ENCODE data around the gene C4B.
"Not testable (repeated sequence)": the region's sequence is repeated elsewhere in the genome, so short reads cannot be mapped to it uniquely, and the experiment has no call there.

Gene C4B

DNA sequence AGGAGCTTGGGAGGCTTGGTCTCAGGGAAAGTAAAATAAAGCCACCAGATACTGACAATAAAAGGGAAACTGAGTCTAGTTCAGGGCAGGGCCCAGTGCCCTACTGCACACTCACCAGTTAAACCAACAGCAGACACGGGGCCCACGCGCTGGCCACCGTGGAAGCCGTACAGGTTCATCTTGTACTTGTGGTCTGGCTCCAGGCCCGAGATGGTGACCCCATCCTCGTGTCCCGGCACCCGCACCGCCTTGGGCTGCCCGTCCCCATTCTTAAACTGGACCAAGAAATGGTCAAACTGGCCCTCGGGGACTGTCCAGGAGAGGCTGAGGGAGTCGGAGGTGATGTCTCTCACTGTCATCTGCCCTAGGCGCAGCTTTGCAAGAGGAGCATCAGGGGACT, 50.1 kb downstream of the C4B start:
- no peaks in the 10 kb centered on the region for H3K36me3 ChIP-seq (ENCODE audit: insufficient read depth)
- H3K27ac ChIP-seq: no peak overlapping the region

DNA sequence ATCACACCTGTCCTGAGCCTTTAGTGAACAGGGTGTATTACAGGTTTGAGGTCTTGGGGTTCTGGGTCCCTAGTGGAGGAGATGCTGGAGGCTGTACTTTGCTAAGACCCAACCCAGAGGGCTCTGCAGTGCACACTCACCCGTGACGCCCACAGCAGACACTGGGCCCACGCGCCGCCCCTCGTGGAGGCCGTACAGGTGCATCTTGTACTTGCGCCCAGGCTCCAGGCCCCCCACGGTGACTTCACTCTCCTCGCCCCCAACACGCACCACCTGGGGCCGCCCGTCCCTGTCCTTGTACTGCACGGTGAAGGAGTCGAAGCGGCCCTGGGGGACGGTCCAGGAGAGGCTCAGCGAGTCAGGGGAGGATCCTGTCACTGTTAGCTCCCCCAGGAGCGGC, 52.9 kb downstream of the C4B start:
- not testable (repeated sequence) for H3K4me2 ChIP-seq; H2AFZ ChIP-seq (ENCODE audit: low read depth); H4K20me1 ChIP-seq (ENCODE audit: insufficient read depth); H3K79me2 ChIP-seq (ENCODE audit: insufficient read depth, low read depth); H3K9ac ChIP-seq; H3K4me1 ChIP-seq (ENCODE audit: low read depth, poor library complexity, severe bottlenecking); H3K27ac ChIP-seq; H3K4me3 ChIP-seq (IDR thresholded peaks at IDR 0.05; ENCODE audit: insufficient read depth, low read depth, low read length); H3K36me3 ChIP-seq (ENCODE audit: insufficient read depth)
- H3K27me3 ChIP-seq (ENCODE audit: insufficient read depth, low read depth): peaks cover 43% of the 10 kb centered on the region

More for the DNA sequence above, 50.1 kb downstream of the C4B start:
- peaks cover 29% of the 10 kb centered on the region for H3K27me3 ChIP-seq (ENCODE audit: insufficient read depth, low read depth)
- no peak overlapping the region for H3K9ac ChIP-seq
- H3K4me1 ChIP-seq (ENCODE audit: low read depth, poor library complexity, severe bottlenecking): no peaks in the 10 kb centered on the region
- H3K4me3 ChIP-seq (IDR thresholded peaks at IDR 0.05; ENCODE audit: insufficient read depth, low read depth, low read length): no peak overlapping the region
- H3K79me2 ChIP-seq (ENCODE audit: insufficient read depth, low read depth): no peaks in the 10 kb centered on the region
- H3K4me2 ChIP-seq: no peak overlapping the region
- H4K20me1 ChIP-seq (ENCODE audit: insufficient read depth): no peaks in the 10 kb centered on the region
- no peak overlapping the region for H2AFZ ChIP-seq (ENCODE audit: low read depth)
- TF ChIP-seq, protein P1, sequence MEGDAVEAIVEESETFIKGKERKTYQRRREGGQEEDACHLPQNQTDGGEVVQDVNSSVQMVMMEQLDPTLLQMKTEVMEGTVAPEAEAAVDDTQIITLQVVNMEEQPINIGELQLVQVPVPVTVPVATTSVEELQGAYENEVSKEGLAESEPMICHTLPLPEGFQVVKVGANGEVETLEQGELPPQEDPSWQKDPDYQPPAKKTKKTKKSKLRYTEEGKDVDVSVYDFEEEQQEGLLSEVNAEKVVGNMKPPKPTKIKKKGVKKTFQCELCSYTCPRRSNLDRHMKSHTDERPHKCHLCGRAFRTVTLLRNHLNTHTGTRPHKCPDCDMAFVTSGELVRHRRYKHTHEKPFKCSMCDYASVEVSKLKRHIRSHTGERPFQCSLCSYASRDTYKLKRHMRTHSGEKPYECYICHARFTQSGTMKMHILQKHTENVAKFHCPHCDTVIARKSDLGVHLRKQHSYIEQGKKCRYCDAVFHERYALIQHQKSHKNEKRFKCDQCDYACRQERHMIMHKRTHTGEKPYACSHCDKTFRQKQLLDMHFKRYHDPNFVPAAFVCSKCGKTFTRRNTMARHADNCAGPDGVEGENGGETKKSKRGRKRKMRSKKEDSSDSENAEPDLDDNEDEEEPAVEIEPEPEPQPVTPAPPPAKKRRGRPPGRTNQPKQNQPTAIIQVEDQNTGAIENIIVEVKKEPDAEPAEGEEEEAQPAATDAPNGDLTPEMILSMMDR (conservative IDR thresholded peaks at IDR 0.05; ENCODE audit: low read depth, low read length): no peak

DNA sequence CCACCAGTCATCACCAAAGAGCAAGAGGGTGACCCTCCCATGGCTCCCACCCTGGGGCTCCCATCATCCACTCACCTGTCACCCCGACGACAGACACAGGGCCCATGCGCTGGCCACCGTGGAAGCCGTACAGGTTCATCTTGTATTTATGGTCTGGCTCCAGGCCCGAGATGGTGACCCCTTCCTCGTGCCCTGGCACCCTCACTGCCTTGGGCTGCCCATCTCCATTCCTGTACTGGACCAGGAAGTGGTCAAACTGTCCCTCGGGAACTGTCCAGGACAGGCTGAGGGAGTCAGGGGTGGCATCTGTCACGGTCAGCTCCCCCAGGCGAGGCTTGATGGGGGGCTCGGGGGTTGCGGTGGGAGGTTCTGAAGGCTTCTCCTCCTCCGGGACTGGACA, 53.7 kb downstream of the C4B start:
- H3K79me2 ChIP-seq (ENCODE audit: insufficient read depth, low read depth); H3K36me3 ChIP-seq (ENCODE audit: insufficient read depth); H2AFZ ChIP-seq (ENCODE audit: low read depth); H4K20me1 ChIP-seq (ENCODE audit: insufficient read depth); H3K27ac ChIP-seq; H3K4me1 ChIP-seq (ENCODE audit: low read depth, poor library complexity, severe bottlenecking); H3K4me2 ChIP-seq; H3K9ac ChIP-seq; H3K4me3 ChIP-seq (IDR thresholded peaks at IDR 0.05; ENCODE audit: insufficient read depth, low read depth, low read length): not testable (repeated sequence)
- H3K27me3 ChIP-seq (ENCODE audit: insufficient read depth, low read depth): peaks cover 50% of the 10 kb centered on the region

DNA sequence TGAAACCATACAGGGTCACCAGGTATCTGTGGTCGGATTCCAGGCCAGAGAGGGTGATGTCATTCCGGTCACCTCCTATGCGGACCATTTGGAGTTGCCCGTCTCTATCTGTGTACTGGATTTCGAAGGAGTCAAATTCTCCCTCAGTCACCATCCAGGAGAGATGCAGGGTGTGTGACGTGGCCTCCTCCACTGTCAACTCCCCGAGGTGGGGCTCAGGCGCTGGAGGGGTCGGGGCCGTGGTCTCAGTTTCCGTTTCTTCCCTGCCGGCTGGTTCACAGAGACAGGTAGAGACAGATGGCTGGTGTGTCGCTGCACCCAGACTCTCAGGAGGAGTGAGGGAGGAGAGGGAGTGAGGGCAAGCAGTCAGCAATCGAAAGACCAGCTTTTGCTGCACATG, 54.3 kb downstream of the C4B start:
- H3K27ac ChIP-seq: no peak overlapping the region
- TF ChIP-seq, protein P1 (conservative IDR thresholded peaks at IDR 0.05; ENCODE audit: low read depth, low read length): no peak
- no peaks in the 10 kb centered on the region for H4K20me1 ChIP-seq (ENCODE audit: insufficient read depth)
- no peaks in the 10 kb centered on the region for H3K36me3 ChIP-seq (ENCODE audit: insufficient read depth)
- no peak overlapping the region for H2AFZ ChIP-seq (ENCODE audit: low read depth)
- peaks cover 54% of the 10 kb centered on the region for H3K27me3 ChIP-seq (ENCODE audit: insufficient read depth, low read depth)
- no peak overlapping the region for H3K4me3 ChIP-seq (IDR thresholded peaks at IDR 0.05; ENCODE audit: insufficient read depth, low read depth, low read length)
- H3K9ac ChIP-seq: no peak overlapping the region
- H3K79me2 ChIP-seq (ENCODE audit: insufficient read depth, low read depth): no peaks in the 10 kb centered on the region
- no peak overlapping the region for H3K4me2 ChIP-seq
- no peaks in the 10 kb centered on the region for H3K4me1 ChIP-seq (ENCODE audit: low read depth, poor library complexity, severe bottlenecking)

DNA sequence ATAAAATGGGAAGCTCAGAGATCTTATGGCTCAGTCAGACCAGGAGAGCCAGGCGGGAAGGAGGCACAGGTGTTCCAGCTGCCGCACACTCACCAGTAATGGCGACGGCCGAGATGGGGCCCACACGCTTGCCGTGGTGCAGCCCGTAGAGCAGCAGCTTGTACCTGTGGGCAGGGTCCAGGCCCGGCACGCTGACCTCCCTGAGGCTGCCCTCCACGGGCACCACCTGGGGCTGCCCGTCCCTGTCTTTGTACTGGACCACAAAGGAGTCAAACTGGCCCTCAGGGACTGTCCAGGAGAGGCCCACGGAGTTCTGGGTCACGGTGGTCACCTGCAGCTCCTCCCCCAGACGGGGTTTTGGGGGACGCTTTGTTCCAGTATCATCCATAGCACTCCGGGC, 54.9 kb downstream of the C4B start:
- TF ChIP-seq, protein P1 (conservative IDR thresholded peaks at IDR 0.05; ENCODE audit: low read depth, low read length): no peak
- no peak overlapping the region for H3K27ac ChIP-seq
- no peaks in the 10 kb centered on the region for H4K20me1 ChIP-seq (ENCODE audit: insufficient read depth)
- no peak overlapping the region for H3K4me3 ChIP-seq (IDR thresholded peaks at IDR 0.05; ENCODE audit: insufficient read depth, low read depth, low read length)
- H3K36me3 ChIP-seq (ENCODE audit: insufficient read depth): no peaks in the 10 kb centered on the region
- H3K4me2 ChIP-seq: no peak overlapping the region
- H3K27me3 ChIP-seq (ENCODE audit: insufficient read depth, low read depth): peaks cover 54% of the 10 kb centered on the region
- H3K4me1 ChIP-seq (ENCODE audit: low read depth, poor library complexity, severe bottlenecking): no peaks in the 10 kb centered on the region
- no peaks in the 10 kb centered on the region for H3K79me2 ChIP-seq (ENCODE audit: insufficient read depth, low read depth)
- no peak overlapping the region for H2AFZ ChIP-seq (ENCODE audit: low read depth)
- H3K9ac ChIP-seq: no peak overlapping the region

Data from KMS-11 (cell line).